IPS-18a (cell line): ENCODE data around the gene SPINK9.

Experiments used
- H3K27ac ChIP-seq: one replicate; pipeline ENCODE4 v1.5.1; 2013; ENCODE audit warnings: low read length
- H3K27me3 ChIP-seq: one replicate; pipeline ENCODE4 v1.6.1; 2013; ENCODE audit warnings: mild to moderate bottlenecking, low read length; ENCODE audit not compliant: control insufficient read depth, insufficient read depth
- H3K36me3 ChIP-seq: one replicate; pipeline ENCODE4 v1.6.1; 2013; ENCODE audit warnings: low read depth, low read length; ENCODE audit not compliant: control insufficient read depth
- H3K4me1 ChIP-seq: one replicate; pipeline ENCODE4 v1.6.1; 2013; ENCODE audit warnings: low read depth, low read length; ENCODE audit not compliant: control insufficient read depth
- H3K4me3 ChIP-seq: one replicate; pipeline ENCODE4 v1.5.1; 2013; ENCODE audit warnings: low read length
- H3K9ac ChIP-seq: one replicate; pipeline ENCODE4 v1.6.1; 2013; ENCODE audit warnings: mild to moderate bottlenecking, low read length, moderate library complexity
- H3K9me3 ChIP-seq: one replicate; pipeline ENCODE4 v1.6.1; 2013; ENCODE audit warnings: low read depth, low read length; ENCODE audit not compliant: control insufficient read depth

Gene SPINK9

DNA sequence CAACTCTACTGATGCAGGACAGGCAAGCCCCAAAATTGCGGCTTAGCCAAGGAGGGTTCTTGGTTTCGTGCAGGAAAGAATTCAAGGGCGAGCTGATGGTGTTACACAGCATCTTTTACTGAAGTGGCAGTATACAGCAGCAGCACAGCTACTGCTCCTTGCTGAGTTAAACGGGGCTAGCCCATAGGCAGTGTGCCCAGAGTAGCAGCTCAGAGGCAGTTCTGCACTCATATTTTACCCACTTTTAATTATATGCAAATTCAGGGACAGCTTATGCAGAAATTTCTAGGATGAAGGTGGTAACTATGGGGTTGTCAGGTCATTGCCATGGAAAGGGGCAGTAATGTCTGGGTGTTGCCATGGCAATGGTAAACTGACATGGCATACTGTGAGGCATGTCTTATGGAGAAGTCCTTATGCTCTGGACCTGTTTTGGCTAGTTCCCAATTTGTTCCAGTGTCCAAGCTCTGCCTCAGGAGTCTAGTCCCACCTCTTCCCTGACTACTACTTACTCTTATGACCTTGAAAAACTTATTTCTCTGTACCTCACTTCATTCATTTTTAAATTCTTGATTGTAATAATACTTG lies 2.0 kb upstream of the SPINK9 start:
- Histone ChIP-seq H3K36me3 (no peaks in the 10 kb centered on the region), H3K4me1 (no peaks in the 10 kb centered on the region), H3K9ac (no peak overlapping the region), H3K27ac (no peak overlapping the region), H3K9me3 (no peaks in the 10 kb centered on the region), H3K4me3 (no peak overlapping the region), H3K27me3 (no peaks in the 10 kb centered on the region)

DNA sequence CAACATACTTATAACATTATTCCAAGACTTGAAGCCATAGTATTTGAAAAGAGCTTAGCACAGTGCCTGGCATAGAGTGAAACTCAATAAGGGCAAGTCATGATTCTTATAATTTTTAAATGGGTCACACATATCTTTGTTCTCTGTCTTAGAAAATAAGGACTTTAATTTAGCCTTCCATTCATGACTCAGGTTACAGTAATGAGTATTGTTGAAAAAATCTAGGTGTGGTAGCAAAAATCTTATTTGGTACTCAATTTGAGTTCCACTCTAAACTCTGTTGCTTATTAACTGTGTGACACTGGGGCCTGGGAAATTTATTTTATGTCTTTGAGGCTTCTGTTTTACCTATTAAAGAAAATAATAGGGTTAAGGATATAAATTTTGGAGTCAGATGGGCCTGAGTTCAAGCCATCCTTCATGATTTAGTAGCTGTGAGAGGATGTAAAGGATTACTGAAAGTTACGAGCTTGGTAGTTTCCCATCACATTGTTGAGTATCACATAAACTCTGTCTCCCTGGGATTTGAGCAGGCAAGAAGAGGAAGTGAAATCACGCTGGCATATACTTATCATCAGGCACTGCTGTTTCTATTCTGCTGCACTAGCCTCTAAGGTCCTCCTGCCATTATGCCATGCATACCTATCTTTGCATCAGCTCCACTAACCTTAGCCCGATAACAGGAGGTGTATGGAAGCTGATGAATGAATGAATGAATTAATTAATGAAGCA lies 1.5 kb downstream of the SPINK9 start:
- Histone ChIP-seq H3K4me3 (no peak overlapping the region), H3K36me3 (no peaks in the 10 kb centered on the region), H3K9me3 (no peaks in the 10 kb centered on the region), H3K9ac (no peak overlapping the region), H3K4me1 (no peaks in the 10 kb centered on the region), H3K27me3 (no peaks in the 10 kb centered on the region), H3K27ac (no peak overlapping the region)

DNA sequence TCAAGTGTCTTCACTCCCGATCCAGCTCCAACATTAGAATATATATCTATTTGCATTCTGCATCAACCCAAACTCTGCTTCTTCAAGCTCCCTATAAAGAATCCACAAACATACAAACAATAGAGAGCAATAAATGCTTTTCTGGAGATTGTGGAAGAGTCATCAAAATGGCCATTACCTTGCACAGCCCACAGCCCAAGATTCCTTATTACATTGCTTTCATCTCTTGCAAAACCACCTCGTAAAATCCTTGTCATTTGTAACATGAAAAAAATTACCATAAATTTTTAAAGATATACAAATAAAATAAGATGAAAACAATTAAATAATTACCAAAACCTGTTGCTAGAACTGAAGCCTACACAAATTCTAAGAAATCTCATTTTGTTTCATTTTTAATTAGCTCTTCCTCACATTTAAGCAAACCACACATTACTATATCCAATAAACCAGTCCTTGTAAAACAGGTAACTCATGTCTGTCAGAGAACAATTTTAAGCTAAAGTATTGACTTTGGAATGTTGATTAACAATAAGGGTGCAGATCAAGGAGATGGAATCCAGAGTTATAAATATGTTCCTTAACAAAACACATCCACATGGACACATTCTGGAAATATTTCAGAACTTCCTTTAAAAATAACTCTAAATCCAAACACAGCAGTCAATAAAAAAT lies 7.1 kb downstream of the SPINK9 start:
- Histone ChIP-seq H3K4me3 (no peak overlapping the region), H3K27ac (no peak overlapping the region), H3K27me3 (no peaks in the 10 kb centered on the region), H3K4me1 (no peaks in the 10 kb centered on the region), H3K9me3 (no peaks in the 10 kb centered on the region), H3K36me3 (no peaks in the 10 kb centered on the region), H3K9ac (no peak overlapping the region)

DNA sequence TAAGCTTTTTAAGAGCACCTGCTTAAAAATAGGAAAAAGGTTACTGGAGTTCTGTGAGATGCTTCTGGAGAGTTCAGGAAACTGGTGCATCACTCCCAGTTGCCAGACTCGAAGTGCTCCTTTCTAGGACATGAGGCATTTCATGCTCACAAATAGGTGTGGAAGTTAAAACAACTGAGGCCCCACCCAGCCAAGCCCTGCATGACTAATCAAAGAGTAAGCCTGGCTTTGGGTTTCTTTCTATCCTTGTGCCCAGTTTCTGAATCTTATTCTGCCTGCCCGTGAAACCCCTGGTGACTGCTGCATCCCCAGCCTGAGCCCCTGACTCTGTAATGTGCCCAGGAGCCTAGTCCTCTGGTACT lies 7.7 kb downstream of the SPINK9 start:
- H3K27me3 ChIP-seq: no peaks in the 10 kb centered on the region

DNA sequence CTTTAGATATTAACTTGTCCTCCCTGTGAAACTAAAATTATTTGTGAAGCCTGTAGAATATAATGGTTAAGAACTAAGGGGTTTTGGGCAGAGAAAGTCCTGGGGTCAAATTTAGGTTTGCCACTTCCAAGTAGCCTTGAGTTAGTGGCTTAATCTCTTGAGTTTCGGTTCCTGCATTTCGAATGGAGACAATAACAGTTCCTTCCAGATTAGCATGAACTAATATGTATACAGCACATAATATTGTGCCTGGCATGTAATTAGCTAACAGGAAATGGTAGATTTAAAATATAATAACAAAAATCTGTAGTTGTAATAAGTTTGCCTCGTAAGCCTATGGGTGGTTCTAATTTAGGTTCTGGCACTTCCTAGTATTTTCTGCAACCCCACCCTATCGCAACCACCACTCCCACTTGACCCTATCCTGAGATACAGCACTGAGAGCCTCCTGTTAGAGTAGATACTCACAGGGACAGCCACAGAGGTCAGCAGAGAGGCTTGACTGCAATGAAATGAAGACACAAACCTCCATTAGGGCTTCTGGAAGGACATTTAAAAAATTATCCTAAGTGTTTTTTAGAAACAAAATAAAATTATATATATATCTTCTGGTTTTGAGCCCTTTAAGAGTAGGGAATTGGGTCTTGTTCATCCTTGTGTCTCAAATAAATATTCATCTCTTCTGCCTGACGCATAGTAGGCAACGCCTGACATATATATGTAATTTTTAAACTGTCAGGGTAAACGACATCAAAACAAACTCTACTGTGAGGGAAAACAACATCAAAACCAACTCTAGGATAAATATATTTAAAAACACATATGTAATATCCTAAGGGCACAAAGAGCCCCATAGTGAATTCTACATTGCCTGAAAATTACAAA lies 8.5 kb downstream of the SPINK9 start:
- no peak overlapping the region for H3K9ac ChIP-seq

More for the DNA sequence above, 7.7 kb downstream of the SPINK9 start:
- no peaks in the 10 kb centered on the region for H3K9me3 ChIP-seq
- no peak overlapping the region for H3K4me3 ChIP-seq
- H3K36me3 ChIP-seq: no peaks in the 10 kb centered on the region
- no peaks in the 10 kb centered on the region for H3K4me1 ChIP-seq
- no peak overlapping the region for H3K27ac ChIP-seq
- H3K9ac ChIP-seq: no peak overlapping the region

DNA sequence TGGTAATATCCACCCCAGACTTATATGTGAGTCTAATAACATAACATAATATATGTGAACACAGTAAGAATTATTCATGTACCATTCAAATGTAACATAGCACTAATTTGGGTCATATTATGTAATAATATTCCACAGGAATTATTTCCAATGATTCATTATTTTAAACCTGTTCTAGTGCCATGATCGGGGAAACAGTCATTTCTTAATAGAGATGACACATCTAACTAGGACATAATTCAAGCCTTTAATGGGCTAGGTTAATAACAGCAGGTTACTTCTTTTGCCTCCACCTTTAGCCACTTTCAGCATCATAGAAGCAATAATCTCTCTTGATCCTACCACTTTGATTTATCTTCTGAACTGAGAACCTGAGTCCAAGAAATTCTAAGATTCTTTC lies 12.3 kb downstream of the SPINK9 start:
- no peaks in the 10 kb centered on the region for H3K36me3 ChIP-seq
- H3K27ac ChIP-seq: no peak overlapping the region
- H3K27me3 ChIP-seq: no peaks in the 10 kb centered on the region
- H3K4me1 ChIP-seq: no peaks in the 10 kb centered on the region
- H3K9ac ChIP-seq: no peak overlapping the region
- no peaks in the 10 kb centered on the region for H3K9me3 ChIP-seq
- no peak overlapping the region for H3K4me3 ChIP-seq

More for the DNA sequence above, 8.5 kb downstream of the SPINK9 start:
- no peak overlapping the region for H3K27ac ChIP-seq
- no peaks in the 10 kb centered on the region for H3K36me3 ChIP-seq
- no peak overlapping the region for H3K4me3 ChIP-seq
- no peaks in the 10 kb centered on the region for H3K27me3 ChIP-seq
- no peaks in the 10 kb centered on the region for H3K4me1 ChIP-seq
- H3K9me3 ChIP-seq: no peaks in the 10 kb centered on the region

DNA sequence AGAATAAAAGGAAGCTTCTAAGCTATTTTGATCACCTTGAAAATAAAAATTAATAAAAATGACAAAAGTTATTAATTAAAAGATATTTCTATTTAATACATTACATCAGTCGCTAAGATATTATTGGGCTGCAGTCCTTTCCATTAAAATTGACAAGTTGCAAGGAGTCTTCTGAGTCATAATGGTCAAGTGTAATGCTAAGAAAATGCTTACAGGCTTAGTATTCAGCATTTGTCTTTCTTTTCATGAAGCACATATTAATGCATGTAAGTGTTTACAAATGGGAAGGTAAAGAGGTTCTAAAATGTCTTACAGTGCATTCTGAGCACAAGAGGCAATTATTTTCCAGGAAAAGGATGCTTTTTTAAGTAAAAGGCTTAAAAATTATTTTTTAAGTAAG lies 17.3 kb downstream of the SPINK9 start:
- Histone ChIP-seq H3K9me3 (no peaks in the 10 kb centered on the region), H3K27ac (no peak overlapping the region), H3K4me3 (no peak overlapping the region), H3K36me3 (no peaks in the 10 kb centered on the region), H3K9ac (no peak overlapping the region), H3K27me3 (no peaks in the 10 kb centered on the region), H3K4me1 (no peaks in the 10 kb centered on the region)

DNA sequence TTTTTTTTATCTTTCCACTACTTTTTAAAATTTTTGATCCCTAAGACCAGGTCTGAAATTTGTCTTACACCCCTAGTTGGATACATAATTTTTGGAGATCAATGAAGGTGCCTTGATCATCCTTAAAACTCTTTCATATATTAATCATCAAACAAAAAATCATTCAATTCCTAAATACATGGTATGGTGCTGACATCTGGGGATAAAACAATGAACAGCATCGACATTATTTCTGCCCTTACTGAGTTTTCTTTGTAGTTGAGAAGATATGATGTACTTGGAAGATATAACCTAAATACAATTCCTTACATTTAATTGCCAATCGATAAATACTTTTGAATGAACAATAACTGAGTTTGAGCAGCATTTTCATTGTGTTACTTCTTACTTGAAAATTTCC lies 18.3 kb downstream of the SPINK9 start:
- H3K36me3 ChIP-seq: no peaks in the 10 kb centered on the region
- H3K4me1 ChIP-seq: no peaks in the 10 kb centered on the region
- H3K4me3 ChIP-seq: no peak overlapping the region
- no peaks in the 10 kb centered on the region for H3K9me3 ChIP-seq
- no peak overlapping the region for H3K9ac ChIP-seq
- no peaks in the 10 kb centered on the region for H3K27me3 ChIP-seq
- no peak overlapping the region for H3K27ac ChIP-seq

DNA sequence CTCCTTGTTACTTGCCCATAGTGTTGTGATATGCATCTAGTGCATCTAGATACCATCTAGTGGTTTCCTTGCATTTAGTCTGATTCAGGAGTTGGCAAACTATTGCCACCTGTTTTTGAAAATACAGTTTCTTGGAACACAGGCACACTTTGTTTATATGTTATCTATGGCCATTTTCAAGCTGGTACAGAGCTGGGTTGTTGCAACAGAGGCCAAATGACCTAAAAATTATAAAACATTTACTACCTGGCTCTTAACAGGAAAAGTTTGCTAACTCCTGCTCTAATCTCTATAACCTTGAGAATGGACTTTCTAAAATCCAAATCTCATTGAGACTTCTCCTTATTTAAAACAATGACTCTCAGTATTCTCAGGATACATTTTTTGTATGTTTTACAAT lies 29.0 kb downstream of the SPINK9 start:
- Histone ChIP-seq H3K27ac (no peak overlapping the region), H3K9me3 (no peaks in the 10 kb centered on the region), H3K4me1 (no peaks in the 10 kb centered on the region), H3K9ac (no peak overlapping the region), H3K27me3 (no peaks in the 10 kb centered on the region), H3K36me3 (no peaks in the 10 kb centered on the region), H3K4me3 (no peak overlapping the region)

DNA sequence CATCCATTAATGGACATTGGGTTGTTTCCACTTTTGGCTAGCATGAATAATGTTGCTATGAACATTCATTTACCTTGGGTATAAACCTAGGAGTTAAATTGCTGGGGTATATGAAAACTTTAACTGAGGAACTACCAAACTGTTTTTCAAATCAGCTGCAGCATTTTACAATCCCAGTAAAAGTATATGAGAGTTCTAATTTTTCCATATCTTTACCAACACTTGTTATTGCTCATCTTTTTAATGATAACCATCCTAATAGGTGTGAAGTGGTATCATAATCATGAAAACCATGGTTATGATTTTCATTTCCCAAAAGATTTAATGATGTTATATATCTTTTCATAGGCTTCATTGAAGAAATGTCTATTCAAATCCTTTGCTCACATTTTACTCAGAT lies 32.9 kb downstream of the SPINK9 start:
- H3K27ac ChIP-seq: no peak overlapping the region
- H3K4me1 ChIP-seq: no peaks in the 10 kb centered on the region
- H3K36me3 ChIP-seq: no peaks in the 10 kb centered on the region
- H3K27me3 ChIP-seq: no peaks in the 10 kb centered on the region
- H3K9me3 ChIP-seq: no peaks in the 10 kb centered on the region
- no peak overlapping the region for H3K9ac ChIP-seq
- H3K4me3 ChIP-seq: no peak overlapping the region

DNA sequence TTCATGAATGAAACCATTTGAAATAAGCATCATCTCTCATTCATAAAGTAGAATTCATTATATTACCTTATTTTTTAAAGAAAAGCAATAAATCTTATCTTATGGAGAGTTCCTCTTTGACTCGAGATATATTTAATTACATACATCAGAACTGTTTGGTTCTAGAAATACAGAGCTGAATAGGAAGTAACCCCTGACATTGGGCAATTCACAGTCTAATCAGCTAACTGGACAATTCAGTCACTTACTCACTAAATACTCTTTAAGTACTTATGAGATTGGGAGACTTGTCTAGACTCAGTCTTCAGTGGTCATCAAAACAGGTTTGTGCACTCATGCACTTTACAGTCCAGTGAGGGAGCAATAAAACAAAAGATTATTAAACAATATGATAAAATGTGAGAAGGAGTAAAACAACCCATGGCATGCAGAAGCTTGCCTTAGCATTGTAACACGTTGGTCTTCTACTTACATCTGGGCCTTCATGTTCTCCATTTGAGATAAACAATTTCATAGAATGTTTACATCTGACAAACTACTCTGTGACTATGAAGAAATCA lies 36.9 kb downstream of the SPINK9 start:
- no peaks in the 10 kb centered on the region for H3K36me3 ChIP-seq
- no peaks in the 10 kb centered on the region for H3K27me3 ChIP-seq
- no peaks in the 10 kb centered on the region for H3K4me1 ChIP-seq
- H3K27ac ChIP-seq: no peak overlapping the region
- H3K9me3 ChIP-seq: no peaks in the 10 kb centered on the region
- no peak overlapping the region for H3K9ac ChIP-seq
- no peak overlapping the region for H3K4me3 ChIP-seq
